ENCODE measurements around the gene CERS4. TPM values are rescaled to one million over a fixed set of nuclear protein-coding genes. Genes with fewer than 3 reads are reported as not detected.

Gene CERS4
- total and polyA plus RNA-seq, 2 donors (not counting 3 experiments of a cell fraction or from before 2014, with no cell fraction given) = 4.9 to 7.7 TPM

DNA sequence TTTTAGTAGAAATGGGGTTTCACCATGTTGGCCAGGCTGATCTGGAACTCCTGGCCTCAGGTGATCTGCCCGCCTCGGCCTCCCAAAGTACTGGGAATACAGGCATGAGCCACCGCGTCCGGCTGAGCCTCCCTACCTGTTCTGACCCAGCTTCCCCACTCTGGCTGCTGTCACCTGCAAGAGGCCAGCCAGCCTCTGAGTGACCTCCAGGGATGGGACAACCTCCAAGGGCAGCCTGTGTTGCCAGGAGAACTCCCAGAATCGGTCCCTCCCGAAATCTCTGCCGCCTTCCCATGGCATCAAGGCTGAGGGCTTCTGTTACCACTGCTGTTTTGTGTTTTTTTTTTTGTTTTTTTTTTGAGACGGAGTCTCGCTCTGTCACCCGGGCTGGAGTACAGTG lies 11.3 kb downstream of the CERS4 start:
- dilution Hi-C loops (cut with MboI; ENCODE audit: extremely low pct_ligation_motif_present, low sequenced_read_pairs) = no loop called here
- no peaks in the 10 kb centered on the region for H3K9me1 ChIP-seq (replicated peaks; ENCODE audit: control insufficient read depth, extremely low read depth, insufficient read depth, low read length)
- no peak overlapping the region for H3K27ac ChIP-seq (ENCODE audit: insufficient read depth, low read depth, low read length)
- intact Hi-C loops (cut with micrococcal nuclease) = no loop called here
- no peaks in the 10 kb centered on the region for H3K9me3 ChIP-seq (replicated peaks; ENCODE audit: control insufficient read depth, insufficient read depth, low read length)
- no peaks in the 10 kb centered on the region for H3K4me1 ChIP-seq (ENCODE audit: control insufficient read depth, extremely low read depth, insufficient read depth, low read length)
- TF ChIP-seq, protein P1, sequence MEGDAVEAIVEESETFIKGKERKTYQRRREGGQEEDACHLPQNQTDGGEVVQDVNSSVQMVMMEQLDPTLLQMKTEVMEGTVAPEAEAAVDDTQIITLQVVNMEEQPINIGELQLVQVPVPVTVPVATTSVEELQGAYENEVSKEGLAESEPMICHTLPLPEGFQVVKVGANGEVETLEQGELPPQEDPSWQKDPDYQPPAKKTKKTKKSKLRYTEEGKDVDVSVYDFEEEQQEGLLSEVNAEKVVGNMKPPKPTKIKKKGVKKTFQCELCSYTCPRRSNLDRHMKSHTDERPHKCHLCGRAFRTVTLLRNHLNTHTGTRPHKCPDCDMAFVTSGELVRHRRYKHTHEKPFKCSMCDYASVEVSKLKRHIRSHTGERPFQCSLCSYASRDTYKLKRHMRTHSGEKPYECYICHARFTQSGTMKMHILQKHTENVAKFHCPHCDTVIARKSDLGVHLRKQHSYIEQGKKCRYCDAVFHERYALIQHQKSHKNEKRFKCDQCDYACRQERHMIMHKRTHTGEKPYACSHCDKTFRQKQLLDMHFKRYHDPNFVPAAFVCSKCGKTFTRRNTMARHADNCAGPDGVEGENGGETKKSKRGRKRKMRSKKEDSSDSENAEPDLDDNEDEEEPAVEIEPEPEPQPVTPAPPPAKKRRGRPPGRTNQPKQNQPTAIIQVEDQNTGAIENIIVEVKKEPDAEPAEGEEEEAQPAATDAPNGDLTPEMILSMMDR (IDR thresholded peaks at IDR 0.05; ENCODE audit: extremely low read depth in 1 of 2, insufficient read depth in 1 of 2, low read depth in 1 of 2, low read length in 2 of 2) = no peak
- TF ChIP-seq GATA2 (IDR thresholded peaks at IDR 0.05; ENCODE audit: insufficient read depth, insufficient read length, low read depth, low read length) (no peak), POLR2A (IDR thresholded peaks at IDR 0.05; ENCODE audit: low read depth, low read length) (no peak), MYC (IDR thresholded peaks at IDR 0.05; ENCODE audit: low read depth, low read length) (no peak), FOS (IDR thresholded peaks at IDR 0.05; ENCODE audit: borderline replicate concordance, insufficient read depth, low read length) (no peak)
- FAIRE-seq (no peak), DNase-seq (ENCODE audit: low read depth, low spot score) (no peak)
- H3K36me3 ChIP-seq (ENCODE audit: control insufficient read depth in 2 of 2, extremely low read depth in 1 of 2, insufficient read depth in 2 of 2, low read length in 2 of 2) = no peaks in the 10 kb centered on the region
- H3K79me2 ChIP-seq (ENCODE audit: control insufficient read depth, insufficient read depth, low read length) = no peaks in the 10 kb centered on the region
- H3K27me3 ChIP-seq (ENCODE audit: control insufficient read depth in 2 of 2, insufficient read depth in 2 of 2, low read length in 2 of 2) = no peaks in the 10 kb centered on the region
- H4K20me1 ChIP-seq (replicated peaks; ENCODE audit: control insufficient read depth, extremely low read depth, insufficient read depth, low read length) = no peaks in the 10 kb centered on the region
- no peak overlapping the region for H3K4me2 ChIP-seq (ENCODE audit: insufficient read depth, low read length)
- no TSS peak for BruUV-seq (replicated peaks)
- H3K9ac ChIP-seq (replicated peaks; ENCODE audit: extremely low read depth, insufficient read depth, low read length) = no peak overlapping the region
- no peak overlapping the region for H2AFZ ChIP-seq (ENCODE audit: low read depth, low read length)
- ChIA-PET CTCF (no interaction called here), POLR2A (no interaction called here)
- H3K4me3 ChIP-seq (replicated peaks in 1 of 3; ENCODE audit: insufficient read depth in 1 of 3, low read depth in 1 of 3, low read length in 3 of 3) = no peak overlapping the region

DNA sequence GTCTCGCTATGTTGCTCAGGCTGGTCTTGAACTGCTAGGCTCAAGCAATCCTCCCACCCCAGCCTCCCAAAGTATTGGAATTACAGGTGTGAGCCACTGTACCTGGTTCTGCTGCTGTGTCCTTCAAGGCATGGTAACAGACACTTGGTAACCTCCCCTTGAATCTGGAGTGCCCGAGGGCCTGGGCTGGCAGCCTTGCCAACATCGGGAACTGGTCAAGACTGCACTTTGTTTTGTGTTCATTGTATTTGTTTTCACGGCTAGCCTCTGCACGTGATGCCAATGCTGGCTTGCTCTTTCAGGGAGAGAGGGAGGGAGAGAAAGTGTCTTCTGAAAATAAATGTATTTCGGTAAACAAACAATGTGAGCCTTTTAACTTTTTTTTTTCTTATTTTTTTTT lies 12.0 kb downstream of the CERS4 start:
- intact Hi-C loops (cut with micrococcal nuclease) = no loop called here
- TF ChIP-seq, protein P2, sequence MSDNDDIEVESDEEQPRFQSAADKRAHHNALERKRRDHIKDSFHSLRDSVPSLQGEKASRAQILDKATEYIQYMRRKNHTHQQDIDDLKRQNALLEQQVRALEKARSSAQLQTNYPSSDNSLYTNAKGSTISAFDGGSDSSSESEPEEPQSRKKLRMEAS (IDR thresholded peaks at IDR 0.05; ENCODE audit: insufficient read depth, insufficient read length) = no peak
- TF ChIP-seq MYC (IDR thresholded peaks at IDR 0.05; ENCODE audit: low read depth, low read length) (no peak), GATA2 (IDR thresholded peaks at IDR 0.05; ENCODE audit: insufficient read depth, insufficient read length, low read depth, low read length) (no peak), JUN (IDR thresholded peaks at IDR 0.05; ENCODE audit: borderline replicate concordance, insufficient read depth, insufficient read length, low read depth) (no peak), POLR2AphosphoS5 (IDR thresholded peaks at IDR 0.05; ENCODE audit: insufficient read depth, low read depth, low read length) (no peak), EZH2 (IDR thresholded peaks at IDR 0.05; ENCODE audit: borderline replicate concordance, low read depth, low read length, severe bottlenecking) (no peak), POLR2A (IDR thresholded peaks at IDR 0.05; ENCODE audit: low read depth, low read length) (no peak), FOS (IDR thresholded peaks at IDR 0.05; ENCODE audit: borderline replicate concordance, insufficient read depth, low read length) (no peak)
- TF ChIP-seq, protein P1 (IDR thresholded peaks at IDR 0.05; ENCODE audit: extremely low read depth in 1 of 2, insufficient read depth in 1 of 2, low read depth in 1 of 2, low read length in 2 of 2) = no peak
- ChIA-PET POLR2A (no interaction called here), CTCF (no interaction called here)
- no peaks in the 10 kb centered on the region for H3K9me1 ChIP-seq (replicated peaks; ENCODE audit: control insufficient read depth, extremely low read depth, insufficient read depth, low read length)
- DNase-seq (ENCODE audit: low read depth, low spot score) (no peak), FAIRE-seq (no peak)
- BruUV-seq (replicated peaks) = no TSS peak
- H3K36me3 ChIP-seq (ENCODE audit: control insufficient read depth in 2 of 2, extremely low read depth in 1 of 2, insufficient read depth in 2 of 2, low read length in 2 of 2) = no peaks in the 10 kb centered on the region
- H3K9ac ChIP-seq (replicated peaks; ENCODE audit: extremely low read depth, insufficient read depth, low read length) = no peak overlapping the region
- dilution Hi-C loops (cut with MboI; ENCODE audit: extremely low pct_ligation_motif_present, low sequenced_read_pairs) = no loop called here
- H4K20me1 ChIP-seq (replicated peaks; ENCODE audit: control insufficient read depth, extremely low read depth, insufficient read depth, low read length) = no peaks in the 10 kb centered on the region
- no peak overlapping the region for H3K27ac ChIP-seq (ENCODE audit: insufficient read depth, low read depth, low read length)
- no peak overlapping the region for H2AFZ ChIP-seq (ENCODE audit: low read depth, low read length)
- H3K4me2 ChIP-seq (ENCODE audit: insufficient read depth, low read length) = no peak overlapping the region
- H3K9me3 ChIP-seq (replicated peaks; ENCODE audit: control insufficient read depth, insufficient read depth, low read length) = no peaks in the 10 kb centered on the region
- no peak overlapping the region for H3K4me3 ChIP-seq (replicated peaks in 1 of 3; ENCODE audit: insufficient read depth in 1 of 3, low read depth in 1 of 3, low read length in 3 of 3)
- H3K79me2 ChIP-seq (ENCODE audit: control insufficient read depth, insufficient read depth, low read length) = no peaks in the 10 kb centered on the region
- H3K4me1 ChIP-seq (ENCODE audit: control insufficient read depth, extremely low read depth, insufficient read depth, low read length) = no peaks in the 10 kb centered on the region
- no peaks in the 10 kb centered on the region for H3K27me3 ChIP-seq (ENCODE audit: control insufficient read depth in 2 of 2, insufficient read depth in 2 of 2, low read length in 2 of 2)
